Body of pancreas (tissue), 4 donors: ENCODE measurements around the gene HS6ST2. TPM values are rescaled to one million over a fixed set of nuclear protein-coding genes. Genes with fewer than 3 reads are reported as not detected.
A peak's percentile ranks its signal among the peaks of the same experiment; 100 is the strongest.

Source experiments
- ATAC-seq: fragments of 150-250 bp; one replicate; pipeline ENCODE4 v1.9.1; 2016
- DNase-seq, 4 donors: peaks; one replicate each; pipeline ENCODE4 v3.0.0-alpha.2; 2019
- H3K27ac ChIP-seq, 4 donors: fragments of 200-600 bp; sonication (generic); 1 replicate in 3 of 4; 2 replicates in 1 of 4; pipeline versions ENCODE4 v1.5.1 to v1.6.1; 2016 to 2019; ENCODE audit warnings: mild to moderate bottlenecking in 1 of 4, mixed read lengths in 1 of 4, moderate library complexity in 1 of 4
- H3K27me3 ChIP-seq, 2 donors: fragments of 200-600 bp; sonication (generic); one replicate each; pipeline ENCODE4 v1.6.0; 2016; ENCODE audit warnings: mild to moderate bottlenecking in 1 of 2
- H3K36me3 ChIP-seq, 2 donors: fragments of 200-600 bp; sonication (generic); replicated peaks in 1 of 2; 2 replicates each; pipeline ENCODE4 v1.5.1; 2016; ENCODE audit warnings: low read depth in 2 of 2; ENCODE audit not compliant: insufficient read depth in 1 of 2
- H3K4me1 ChIP-seq: fragments of 200-600 bp; sonication (generic); one replicate; pipeline ENCODE4 v1.6.0; 2016
- H3K4me3 ChIP-seq, 2 donors: fragments of 200-600 bp; sonication (generic); 1 replicate in 1 of 2; 2 replicates in 1 of 2; pipeline ENCODE4 v1.5.1; 2016 to 2019
- H3K9me3 ChIP-seq, 3 donors: fragments of 200-600 bp; sonication (generic); 1 replicate in 2 of 3; 2 replicates in 1 of 3; pipeline ENCODE4 v1.5.1; 2016
- CTCF ChIP-seq, 7 experiments: fragments of 450-650 bp in 4 of 7; fragments of 200-600 bp in 3 of 7; sonication (generic) in 3 of 7; IDR thresholded peaks; one replicate each; pipeline ENCODE4 v1.5.1; 2016 to 2019; ENCODE audit warnings: antibody characterized with exemption in 7 of 7
- POLR2A ChIP-seq, 3 donors: fragments of 450-650 bp; IDR thresholded peaks; one replicate each; pipeline ENCODE4 v1.6.1; 2016; ENCODE audit warnings: antibody characterized with exemption in 3 of 3, mild to moderate bottlenecking in 2 of 3
- WGBS, 2 donors: methylation state at CpG; one replicate each; pipeline ENCODE4 v1.1.5; 2017; 5-methylcytosine and 5-hydroxymethylcytosine counted together
- intact Hi-C: fragments of 100-400 bp; cut with DNase I; formaldehyde crosslinking; loops from one replicate; pipeline ENCODE4 v1.15.1; 2023
- total RNA-seq, 2 donors: library from RNA; depleted of rRNA; stranded (reverse); fragments of >200 nt; gene quantifications; one replicate each; pipeline ENCODE4 v1.1.0, GENCODE V29; 2016

HS6ST2 gene
- 1 to 10 TPM; 2.6 to 5.3 TPM for total RNA-seq

GRCh38 chrX:132958091-132958703 lies at the start of gene HS6ST2:
Gene HS6ST2 (minus strand): TSS chrX:132958629.
- no peaks in the 10 kb centered on the region for H3K36me3 ChIP-seq
- WGBS, 2 donors = 1 to 20% methylated on average over 1 to 50 of the region's 63 CpGs
- H3K27me3 ChIP-seq = no peaks in the 10 kb centered on the region
- ATAC-seq (no peak), DNase-seq (peak; percentile 8 to 49 (median 26))
- no peaks in the 10 kb centered on the region for H3K9me3 ChIP-seq
- peaks cover 30% of the 10 kb centered on the region for H3K4me1 ChIP-seq
- intact Hi-C loops = no loop called here
- H3K4me3 ChIP-seq = peak within 1 kb of the TSS; percentile 12 to 15
- H3K27ac ChIP-seq = no peak within 1 kb of the TSS
- peak in 1 of 3 donors; percentile 9 for TF ChIP-seq POLR2A (IDR thresholded peaks at IDR 0.05)
- peak in 1 of 7 experiments; percentile 9 for TF ChIP-seq CTCF (IDR thresholded peaks at IDR 0.05)

- intact Hi-C loops = no loop called here
- TF ChIP-seq POLR2A (IDR thresholded peaks at IDR 0.05) (no peak), CTCF (IDR thresholded peaks at IDR 0.05) (no peak)
- H3K27ac ChIP-seq = no peak overlapping the region
- DNase-seq = no peak
- H3K36me3 ChIP-seq = no peaks in the 10 kb centered on the region
- H3K9me3 ChIP-seq = no peaks in the 10 kb centered on the region
- no peak for ATAC-seq
- no peaks in the 10 kb centered on the region for H3K27me3 ChIP-seq
- no peaks in the 10 kb centered on the region for H3K4me1 ChIP-seq
- WGBS, 2 donors = 93 to 96% methylated on average over 3 of the region's 3 CpGs
- no peak overlapping the region for H3K4me3 ChIP-seq
Observed at GRCh38 chrX:133007458-133007857, 49.0 kb upstream of the HS6ST2 start.

- H3K27ac ChIP-seq = no peak overlapping the region
- no peak for ATAC-seq
- no peak for TF ChIP-seq POLR2A (IDR thresholded peaks at IDR 0.05)
- TF ChIP-seq CTCF (IDR thresholded peaks at IDR 0.05) = no peak
Observed at GRCh38 chrX:133005616-133006015, 47.2 kb upstream of the HS6ST2 start.

DNA sequence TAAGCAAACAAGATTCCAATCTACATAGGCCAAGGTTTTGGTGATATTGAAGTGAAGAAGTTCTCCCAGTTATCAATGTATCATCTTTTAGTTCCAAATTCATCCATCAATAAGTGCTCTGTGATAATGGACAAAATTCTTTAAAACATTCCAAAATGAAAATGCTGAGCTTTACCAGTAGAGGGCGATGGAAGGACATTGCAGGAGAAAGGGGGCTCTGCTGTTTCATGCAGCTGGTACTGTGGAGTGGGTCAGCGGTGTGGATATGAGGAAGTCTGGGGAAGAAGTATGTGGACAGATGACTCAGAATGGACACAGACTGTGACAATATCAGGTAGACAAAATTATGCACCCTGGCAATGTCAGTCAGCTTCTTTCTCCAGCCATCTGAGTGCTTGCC lies 46.6 kb upstream of the HS6ST2 start:
- Histone ChIP-seq H3K4me3 (no peak overlapping the region), H3K27ac (no peak overlapping the region), H3K36me3 (no peaks in the 10 kb centered on the region), H3K9me3 (no peaks in the 10 kb centered on the region), H3K4me1 (no peaks in the 10 kb centered on the region), H3K27me3 (no peaks in the 10 kb centered on the region)
- intact Hi-C loops = no loop called here
- DNase-seq = no peak
- WGBS, 2 donors = 14 to 17% methylated on average over 2 of the region's 2 CpGs
- TF ChIP-seq CTCF (IDR thresholded peaks at IDR 0.05) (peak in 5 of 7 experiments; percentile 34 to 51 (median 46)), POLR2A (IDR thresholded peaks at IDR 0.05) (no peak)
- no peak for ATAC-seq

More at GRCh38 chrX:133005616-133006015, 47.2 kb upstream of the HS6ST2 start:
- no peaks in the 10 kb centered on the region for H3K27me3 ChIP-seq
- H3K9me3 ChIP-seq = no peaks in the 10 kb centered on the region
- no peaks in the 10 kb centered on the region for H3K36me3 ChIP-seq
- WGBS, 2 donors = 83% methylated on average over 1 of the region's 1 CpG; no CpG with 5 or more reads in 1 of the 2 donors
- no peak for DNase-seq
- intact Hi-C loops = no loop called here
- H3K4me3 ChIP-seq = no peak overlapping the region
- no peaks in the 10 kb centered on the region for H3K4me1 ChIP-seq

DNA sequence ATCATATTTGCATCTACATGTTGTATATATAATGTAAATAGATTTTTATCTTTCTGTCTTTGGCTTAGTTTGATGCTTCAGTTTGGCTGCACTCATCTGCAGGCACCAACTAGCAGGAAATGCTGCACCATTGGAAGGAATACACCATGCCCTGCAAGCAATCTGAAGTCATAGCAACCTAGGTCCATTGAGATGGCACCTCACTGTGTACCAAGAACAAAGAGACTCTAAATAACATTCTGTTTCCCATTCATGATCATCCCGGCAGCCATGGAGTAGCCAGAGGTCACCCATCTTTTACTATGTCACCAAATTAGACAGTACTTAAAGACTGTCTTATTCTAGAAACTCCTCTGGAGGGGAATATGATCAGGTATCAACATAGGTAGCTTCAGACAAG lies 40.8 kb upstream of the HS6ST2 start:
- no peaks in the 10 kb centered on the region for H3K36me3 ChIP-seq
- WGBS, 2 donors = 77 to 100% methylated on average over 1 of the region's 1 CpG

More for the DNA sequence above, 40.8 kb upstream of the HS6ST2 start:
- H3K27me3 ChIP-seq = no peaks in the 10 kb centered on the region
- no peaks in the 10 kb centered on the region for H3K9me3 ChIP-seq
- intact Hi-C loops = no loop called here
- ATAC-seq (no peak), DNase-seq (no peak)
- H3K4me3 ChIP-seq = no peak overlapping the region
- TF ChIP-seq POLR2A (IDR thresholded peaks at IDR 0.05) = no peak
- TF ChIP-seq CTCF (IDR thresholded peaks at IDR 0.05) = no peak
- no peak overlapping the region for H3K27ac ChIP-seq
- no peaks in the 10 kb centered on the region for H3K4me1 ChIP-seq
